HG02884 (cell line): Measurements from ENCODE around the gene TTLL9.
"Not testable (repeated sequence)": the region's sequence is repeated elsewhere in the genome, so short reads cannot be mapped to it uniquely, and the experiment has no call there.

ENCODE experiments used
- ATAC-seq: cut with Tn5 transposase; IDR thresholded peaks from one replicate; pipeline ENCODE4 v1.9.1; 2021; ENCODE audit warnings: mild to moderate bottlenecking, moderate library complexity; ENCODE audit not compliant: unreplicated experiment

TTLL9 gene

DNA sequence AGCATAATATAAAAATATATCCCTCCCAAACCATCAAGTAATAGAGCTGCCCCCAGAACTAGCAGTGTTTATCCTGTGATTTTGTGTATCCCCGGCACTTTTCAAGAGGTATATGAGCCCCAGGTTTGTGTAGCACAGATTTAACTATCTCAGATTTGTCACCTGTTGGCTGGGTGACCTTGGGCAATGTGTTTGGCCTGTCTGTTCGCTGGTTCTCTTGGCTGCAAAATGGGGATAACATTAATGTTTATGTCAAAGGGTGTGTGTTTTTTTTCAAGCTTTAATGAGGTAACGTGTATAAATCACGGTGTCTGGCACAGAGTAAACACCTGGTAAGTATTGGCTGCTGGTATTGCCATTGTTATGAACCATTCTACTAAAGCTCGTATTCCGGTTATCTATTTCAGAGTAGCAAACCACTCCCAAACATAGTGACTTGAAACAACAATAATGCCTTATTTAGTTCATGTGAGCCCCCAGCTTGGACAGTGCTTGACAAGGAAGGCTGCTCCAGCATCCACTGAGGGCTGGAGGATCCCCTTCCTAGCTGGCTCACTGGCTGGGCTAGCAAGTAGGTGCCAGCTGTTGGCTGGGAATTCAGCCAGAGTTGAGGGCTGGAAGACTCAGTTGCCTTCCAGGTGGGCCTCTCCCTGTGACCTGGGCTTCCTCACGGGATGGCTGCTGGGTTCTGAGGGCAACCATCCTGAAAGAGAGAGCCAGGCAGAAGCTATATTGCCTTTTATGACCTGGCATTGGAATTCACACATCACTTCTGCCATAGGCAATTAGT, 45.3 kb downstream of the TTLL9 start:
- no peak for ATAC-seq

DNA sequence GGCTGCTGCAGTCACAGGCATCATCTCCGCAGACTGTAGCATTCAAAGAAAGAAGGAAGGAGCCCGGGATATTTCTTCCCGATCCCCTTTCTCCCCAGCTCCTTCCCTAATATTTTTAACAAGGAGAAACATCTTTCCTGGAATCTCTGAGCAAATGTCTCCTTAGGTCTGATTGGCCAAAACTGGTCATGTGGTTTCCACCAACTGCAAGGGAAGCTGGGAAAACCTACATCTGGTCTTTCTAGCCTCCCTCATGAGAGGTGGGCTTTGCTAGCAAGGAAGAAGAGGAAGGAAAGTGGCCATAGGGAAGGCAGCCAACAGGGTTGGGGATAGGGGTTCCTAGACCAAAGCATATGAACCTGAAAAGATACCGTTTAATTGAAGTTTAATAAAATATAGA, 46.3 kb downstream of the TTLL9 start:
- ATAC-seq, result no peak

DNA sequence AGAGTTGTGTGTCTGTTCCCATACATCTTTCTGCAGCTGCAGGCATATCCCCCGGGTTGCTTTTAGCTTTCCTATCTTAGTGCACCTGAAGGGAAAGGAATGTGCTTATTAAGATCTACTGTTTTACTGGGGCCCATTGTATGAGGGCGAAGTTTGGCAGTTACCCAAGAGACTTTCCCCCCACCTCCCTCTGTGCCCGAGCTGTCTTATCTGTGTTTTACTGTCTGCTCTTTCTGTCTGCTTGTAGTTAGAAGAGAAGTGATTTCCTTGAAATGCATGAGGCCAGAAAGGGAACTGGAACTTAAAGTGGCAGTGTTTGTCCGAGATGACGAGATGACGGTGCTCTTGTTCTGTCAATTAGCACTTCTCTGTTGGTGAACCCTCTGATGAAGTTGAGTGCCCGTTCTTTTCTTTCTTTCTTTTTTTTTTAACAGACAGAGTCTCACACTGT, 47.6 kb downstream of the TTLL9 start:
- ATAC-seq, result not testable (repeated sequence)

DNA sequence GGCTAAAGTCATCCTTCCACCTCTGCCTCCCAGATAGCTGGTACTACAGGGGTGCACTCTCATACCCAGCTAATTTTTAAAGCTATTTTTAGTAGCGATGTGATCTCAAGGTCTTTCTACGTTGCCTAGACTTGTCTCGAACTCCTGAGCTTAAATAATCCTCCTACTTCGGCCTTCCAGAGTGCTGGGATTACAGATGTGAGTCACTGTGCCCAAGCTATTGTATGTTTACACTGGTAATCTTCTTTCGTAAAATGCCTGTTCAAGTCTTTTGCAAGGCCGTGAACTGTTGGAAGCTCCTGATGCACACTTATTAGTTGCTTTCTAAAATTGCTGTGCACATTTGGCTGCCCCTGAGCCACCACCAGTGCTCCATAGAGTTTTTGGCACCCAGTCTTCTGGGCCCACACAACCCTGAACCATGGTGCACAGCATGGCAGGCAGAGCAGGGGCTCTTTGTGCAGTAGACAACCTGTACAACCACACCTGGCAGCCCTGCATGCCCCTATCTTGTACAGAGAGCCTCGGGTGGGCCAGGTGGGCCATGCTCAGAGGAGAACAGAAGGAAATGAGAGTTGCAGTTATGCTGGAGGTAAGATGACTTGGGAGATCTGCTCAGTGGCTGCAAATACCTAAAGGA, 48.2 kb downstream of the TTLL9 start:
- ATAC-seq, result no peak

DNA sequence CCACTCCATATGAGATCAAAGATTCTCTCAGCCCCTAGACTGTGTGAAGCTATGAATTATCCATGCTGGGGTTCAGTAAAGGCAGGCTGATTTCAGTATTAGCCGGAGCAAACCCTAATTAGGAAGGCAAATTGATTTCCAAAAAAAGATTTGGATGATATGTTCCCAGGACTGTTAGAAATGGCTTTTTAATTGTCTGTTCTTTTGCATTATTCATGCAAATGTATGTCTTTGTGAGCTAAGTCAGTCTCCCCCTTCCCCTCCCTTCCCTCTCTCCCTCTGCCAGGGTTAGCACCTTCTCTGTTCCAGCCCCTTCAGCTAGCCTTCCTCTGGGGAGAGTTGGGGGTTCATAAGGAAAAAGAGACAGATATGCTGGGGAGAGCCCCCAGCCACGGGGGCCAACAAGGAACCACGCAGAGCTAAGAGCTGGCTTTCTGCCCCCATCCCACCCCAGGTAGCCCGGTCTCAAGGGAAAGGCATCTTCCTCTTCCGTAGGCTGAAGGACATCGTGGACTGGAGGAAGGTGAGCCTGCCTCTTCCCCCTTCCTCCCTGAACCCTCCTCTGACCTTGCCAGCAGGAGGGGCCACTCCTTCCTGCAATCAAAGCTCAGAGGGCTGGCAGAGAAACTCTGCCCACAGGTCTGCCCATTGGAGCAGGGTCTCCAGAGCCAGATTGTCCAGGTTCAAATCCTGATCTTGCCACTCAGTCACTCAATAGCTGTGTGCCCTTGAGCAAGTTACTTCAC, 49.1 kb downstream of the TTLL9 start:
- ATAC-seq, result no peak

DNA sequence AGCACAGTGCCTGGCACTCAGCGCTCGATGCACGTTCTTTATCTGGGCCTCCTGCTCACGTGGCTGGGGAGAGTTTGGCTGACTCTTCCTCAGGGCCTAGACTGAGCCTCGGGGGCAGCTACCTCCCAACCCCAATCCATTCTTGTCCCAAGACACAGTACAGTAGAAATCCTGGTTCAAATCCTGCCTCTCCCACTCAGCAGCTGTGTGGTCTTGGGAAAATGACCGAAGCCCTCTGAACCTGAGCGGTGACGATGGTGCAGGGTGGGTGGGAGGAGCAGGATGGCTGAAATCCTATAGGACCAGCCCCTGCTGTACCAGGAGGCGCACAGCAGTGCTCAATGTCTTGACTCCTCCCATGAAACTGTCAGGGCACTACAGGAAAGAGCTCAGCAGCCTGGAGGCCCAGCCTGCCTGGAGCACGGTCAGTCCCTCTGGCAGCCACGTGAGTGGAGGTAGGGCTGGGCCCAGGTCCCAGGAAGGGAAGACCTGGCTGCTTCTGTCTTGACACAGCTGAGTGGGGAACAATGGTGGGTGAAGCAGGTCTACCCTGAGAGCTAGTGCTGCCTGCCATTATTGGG, 49.9 kb downstream of the TTLL9 start:
- no peak for ATAC-seq

DNA sequence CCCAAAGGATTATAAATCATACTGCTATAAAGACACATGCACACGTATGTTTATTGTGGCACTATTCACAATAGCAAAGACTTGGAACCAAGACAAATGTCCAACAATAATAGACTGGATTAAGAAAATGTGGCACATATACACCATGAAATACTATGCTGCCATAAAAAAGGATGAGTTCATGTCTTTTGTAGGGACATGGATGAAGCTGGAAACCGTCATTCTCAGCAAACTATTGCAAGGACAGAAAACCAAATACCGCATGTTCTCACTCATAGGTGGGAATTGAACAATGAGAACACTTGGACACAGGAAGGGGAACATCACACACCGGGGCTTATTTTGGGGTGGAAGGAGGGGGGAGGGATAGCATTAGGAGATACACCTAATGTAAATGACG, 51.0 kb downstream of the TTLL9 start:
- not testable (repeated sequence) for ATAC-seq

DNA sequence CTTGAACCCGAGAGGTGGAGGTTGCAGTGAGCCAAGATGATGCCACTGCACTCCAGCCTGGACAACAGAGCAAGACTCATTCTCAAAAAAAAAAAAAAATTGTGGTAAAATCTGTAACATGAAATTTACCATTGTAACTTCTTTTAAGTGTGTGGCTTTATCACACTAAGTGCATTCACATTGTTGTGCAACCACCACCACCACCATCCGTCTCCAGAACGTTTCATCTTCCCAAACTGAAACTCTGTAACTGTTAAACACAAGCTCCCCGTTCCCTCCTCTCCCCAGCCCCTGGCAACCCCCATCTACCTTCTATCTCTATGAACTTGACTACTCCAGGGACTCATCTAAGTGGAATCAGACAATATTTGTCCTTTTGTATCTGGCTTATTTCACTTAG, 51.7 kb downstream of the TTLL9 start:
- ATAC-seq, result no peak

DNA sequence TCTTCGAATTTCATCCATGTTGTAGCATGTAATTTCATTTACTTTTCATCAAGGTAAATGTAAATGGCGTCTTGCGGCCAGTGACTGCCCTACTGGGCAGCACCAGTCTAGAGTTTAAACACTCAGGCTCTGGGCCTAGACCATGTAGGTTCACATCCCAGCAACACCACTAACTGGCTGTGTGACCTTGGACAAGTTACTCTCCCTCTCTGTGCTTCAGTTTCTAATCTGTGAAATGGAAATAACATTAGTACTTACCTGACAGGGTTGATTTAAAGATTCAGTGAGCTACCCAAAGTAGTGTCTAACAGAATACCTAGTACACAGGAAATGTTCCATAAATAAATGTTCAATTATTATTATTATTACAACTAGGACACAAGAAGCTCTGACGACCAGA, 52.2 kb downstream of the TTLL9 start:
- no peak for ATAC-seq

DNA sequence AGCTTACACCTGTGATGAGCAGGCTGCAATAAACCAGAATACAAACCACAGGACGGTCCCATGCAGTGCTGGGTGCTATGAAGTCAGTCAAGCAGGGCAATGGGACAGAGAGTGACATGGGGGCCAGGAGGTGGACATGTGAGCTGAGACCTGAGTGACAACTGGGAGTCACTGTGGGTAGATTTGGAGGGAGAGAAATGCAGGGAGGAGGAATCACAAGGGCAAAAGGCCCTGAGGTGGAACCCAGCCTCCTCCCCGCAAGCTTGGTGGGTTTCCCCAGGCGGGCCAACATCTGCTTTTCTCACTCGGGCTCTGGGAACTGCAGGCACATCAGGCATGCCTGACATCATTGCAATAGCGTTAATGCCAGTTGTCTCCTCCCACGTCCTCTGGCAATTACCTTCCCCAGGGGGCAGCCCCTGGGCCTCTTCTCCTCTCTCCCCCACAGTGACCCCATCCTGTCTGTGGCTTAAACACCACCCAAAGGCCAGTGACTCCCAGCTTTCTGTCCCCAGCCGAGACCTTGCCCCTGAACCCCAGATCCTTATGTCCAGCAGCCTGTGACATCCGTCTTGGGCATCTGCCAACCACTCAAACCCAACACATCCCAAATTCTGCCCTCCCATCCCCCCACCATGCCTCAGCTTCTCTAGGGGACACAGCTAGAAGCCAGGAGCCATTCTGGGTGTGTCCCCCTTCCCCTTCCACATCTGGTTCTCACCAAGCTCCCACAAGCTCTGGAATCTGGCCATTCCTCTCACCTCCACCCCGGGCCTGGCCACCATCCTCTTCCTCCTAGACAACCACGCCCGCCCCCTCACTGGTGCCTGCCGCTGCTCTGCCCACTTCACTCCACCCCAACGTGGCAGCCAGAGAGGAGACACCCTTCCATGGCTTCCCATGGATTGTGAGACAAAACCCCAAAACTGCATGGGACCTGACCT, 53.2 kb downstream of the TTLL9 start:
- ATAC-seq, result peak; percentile 56

DNA sequence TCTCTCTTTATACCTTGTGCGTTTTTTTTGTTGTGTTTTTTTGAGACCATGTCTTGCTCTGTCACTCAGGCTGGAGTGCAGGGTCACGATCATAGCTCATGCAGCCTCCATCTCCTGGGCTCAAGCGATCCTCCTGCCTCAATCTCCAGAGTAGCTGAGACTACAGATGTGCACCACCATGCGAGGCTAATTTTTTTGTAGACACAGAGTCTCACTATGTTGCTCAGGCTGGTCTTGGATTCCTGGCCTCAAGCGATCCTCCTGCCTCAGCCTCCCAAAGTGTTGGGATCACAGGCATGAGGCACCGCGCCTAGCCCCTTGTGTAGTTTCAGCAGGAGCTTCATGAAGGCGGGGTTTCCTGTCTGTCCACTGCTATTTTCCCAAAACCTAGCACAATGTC, 54.1 kb downstream of the TTLL9 start:
- ATAC-seq, result no peak

DNA sequence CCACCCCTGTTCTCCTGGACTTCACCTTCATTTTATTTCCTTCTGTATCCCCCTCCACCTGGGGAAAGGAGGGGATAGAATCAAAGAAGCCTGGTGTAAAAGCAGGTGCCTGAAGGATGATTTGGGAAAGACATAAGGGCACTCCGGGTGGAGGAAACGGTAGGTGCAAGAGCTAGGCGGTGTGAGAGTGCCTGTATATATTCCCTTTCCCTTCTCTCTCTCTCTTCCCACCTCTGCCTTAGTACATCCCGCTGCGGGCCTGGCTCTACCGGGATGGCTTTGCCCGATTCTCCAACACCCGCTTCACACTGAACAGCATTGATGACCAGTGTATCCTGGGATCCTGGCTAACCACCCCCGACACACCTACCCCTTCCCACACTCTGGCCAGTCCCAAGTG, 55.2 kb downstream of the TTLL9 start:
- ATAC-seq, result no peak

DNA sequence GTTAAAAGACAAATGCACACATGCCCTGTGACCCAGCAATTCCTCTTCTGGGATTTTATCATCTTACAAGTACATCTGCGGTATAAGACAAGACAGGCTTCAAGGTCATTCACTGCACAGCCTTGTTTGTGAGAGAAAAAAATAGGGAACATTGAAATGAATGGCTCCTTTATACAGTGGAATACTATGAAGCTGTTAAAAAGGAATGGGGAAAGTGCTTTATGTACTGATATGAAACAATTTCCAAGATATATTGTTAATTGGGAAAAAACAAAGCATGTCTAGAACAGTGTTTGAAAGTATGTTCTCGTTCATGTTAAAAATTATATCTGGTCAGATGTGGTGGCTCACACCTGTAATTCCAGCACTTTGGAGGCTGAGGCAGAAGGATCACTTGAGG, 56.1 kb downstream of the TTLL9 start:
- no peak for ATAC-seq

DNA sequence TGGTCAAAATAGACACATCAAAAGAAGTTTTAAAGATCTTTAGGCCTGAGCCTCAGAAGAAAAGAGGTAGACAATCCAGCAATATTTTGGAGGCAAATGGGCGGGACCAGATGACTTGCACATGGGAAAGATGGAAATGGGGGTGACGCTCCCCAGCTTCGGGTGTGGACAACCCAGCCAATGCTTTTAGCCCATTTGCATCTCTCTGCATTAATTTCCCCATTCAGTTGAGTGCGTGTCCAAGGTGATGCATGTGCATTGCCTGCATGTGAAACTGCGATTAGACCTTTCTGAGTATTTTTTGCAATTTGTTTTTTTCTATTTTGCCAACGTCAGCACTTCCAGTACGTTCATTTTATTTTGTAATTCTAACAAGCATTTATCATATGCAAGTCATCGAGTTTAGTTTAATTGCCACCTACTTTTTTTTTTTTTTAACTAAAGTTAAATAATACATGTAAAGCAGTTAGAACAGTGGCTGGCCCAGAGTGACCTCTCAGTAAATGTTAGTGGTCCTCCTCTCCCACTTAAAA, 57.3 kb downstream of the TTLL9 start:
- ATAC-seq, result no peak

DNA sequence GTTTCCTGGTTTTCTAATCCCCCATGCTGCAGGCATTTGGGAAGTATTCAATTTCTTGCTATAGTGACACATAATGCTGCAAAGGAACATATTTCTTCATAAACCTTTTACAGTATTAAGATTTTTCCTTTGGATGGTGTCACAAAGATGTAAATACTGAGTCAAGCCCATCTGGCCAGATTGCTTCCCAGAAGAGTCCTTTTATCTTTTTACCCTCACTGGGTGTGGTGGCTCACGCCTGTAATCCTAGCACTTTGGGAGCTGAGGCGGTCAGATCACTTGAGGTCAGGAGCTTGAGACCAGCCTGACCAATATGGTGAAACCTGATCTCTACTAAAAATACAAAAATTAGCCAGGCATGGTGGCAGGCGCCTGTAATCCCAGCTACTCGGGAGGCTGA, 59.2 kb downstream of the TTLL9 start:
- not testable (repeated sequence) for ATAC-seq

DNA sequence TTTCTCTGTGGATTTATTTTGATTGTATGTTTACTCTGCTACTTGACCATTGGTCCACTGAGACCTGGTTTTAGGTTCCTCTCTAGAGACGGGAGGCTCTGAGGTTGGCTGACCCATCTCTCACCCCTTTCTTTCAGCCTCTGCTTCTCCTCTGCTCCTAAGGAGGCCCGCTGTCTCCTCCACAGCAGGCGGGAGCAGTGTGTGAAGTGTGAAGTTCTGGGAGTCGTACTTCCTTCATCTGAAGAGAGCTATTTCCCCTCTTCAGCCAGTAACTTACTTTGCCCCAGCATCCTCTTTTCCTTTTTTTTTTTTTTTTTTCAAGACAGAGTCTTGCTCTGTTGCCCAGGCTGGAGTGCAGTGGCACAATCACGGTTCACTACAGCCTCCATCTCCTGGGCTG, 60.3 kb downstream of the TTLL9 start:
- ATAC-seq, result no peak

DNA sequence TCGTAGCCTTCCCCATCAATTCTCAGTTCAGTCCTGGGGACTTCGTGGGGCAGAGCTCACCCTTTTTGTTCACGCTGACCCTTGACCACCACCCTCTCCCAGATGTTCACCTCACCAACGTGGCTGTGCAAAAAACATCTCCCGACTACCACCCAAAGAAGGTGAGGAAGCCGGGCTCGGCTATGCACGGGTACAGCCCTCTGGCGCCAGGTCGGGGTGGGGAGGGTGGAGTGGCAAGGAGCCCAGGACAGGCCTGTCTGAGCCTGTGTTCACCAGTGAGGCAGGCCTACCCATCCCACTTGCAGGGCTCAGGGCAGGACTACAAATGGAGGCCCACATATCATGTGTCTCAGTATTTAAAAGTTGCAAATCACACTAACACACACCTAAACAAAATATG, 63.3 kb downstream of the TTLL9 start:
- ATAC-seq, result no peak

DNA sequence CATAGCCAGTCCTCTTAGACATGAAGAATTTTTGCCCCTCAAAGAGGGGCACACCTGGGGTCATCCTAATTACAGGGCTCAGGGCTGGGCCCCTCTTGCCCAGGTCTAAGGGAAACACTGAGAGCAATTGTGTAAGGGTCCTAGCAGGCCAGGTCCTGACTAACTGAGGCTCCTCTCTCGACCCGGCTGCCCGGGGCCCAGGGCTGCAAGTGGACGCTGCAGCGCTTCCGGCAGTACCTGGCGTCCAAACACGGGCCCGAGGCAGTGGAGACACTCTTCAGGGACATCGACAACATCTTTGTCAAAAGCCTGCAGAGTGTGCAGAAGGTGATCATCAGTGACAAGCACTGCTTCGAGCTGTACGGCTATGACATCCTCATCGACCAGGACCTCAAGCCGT, 64.1 kb downstream of the TTLL9 start:
- no peak for ATAC-seq

DNA sequence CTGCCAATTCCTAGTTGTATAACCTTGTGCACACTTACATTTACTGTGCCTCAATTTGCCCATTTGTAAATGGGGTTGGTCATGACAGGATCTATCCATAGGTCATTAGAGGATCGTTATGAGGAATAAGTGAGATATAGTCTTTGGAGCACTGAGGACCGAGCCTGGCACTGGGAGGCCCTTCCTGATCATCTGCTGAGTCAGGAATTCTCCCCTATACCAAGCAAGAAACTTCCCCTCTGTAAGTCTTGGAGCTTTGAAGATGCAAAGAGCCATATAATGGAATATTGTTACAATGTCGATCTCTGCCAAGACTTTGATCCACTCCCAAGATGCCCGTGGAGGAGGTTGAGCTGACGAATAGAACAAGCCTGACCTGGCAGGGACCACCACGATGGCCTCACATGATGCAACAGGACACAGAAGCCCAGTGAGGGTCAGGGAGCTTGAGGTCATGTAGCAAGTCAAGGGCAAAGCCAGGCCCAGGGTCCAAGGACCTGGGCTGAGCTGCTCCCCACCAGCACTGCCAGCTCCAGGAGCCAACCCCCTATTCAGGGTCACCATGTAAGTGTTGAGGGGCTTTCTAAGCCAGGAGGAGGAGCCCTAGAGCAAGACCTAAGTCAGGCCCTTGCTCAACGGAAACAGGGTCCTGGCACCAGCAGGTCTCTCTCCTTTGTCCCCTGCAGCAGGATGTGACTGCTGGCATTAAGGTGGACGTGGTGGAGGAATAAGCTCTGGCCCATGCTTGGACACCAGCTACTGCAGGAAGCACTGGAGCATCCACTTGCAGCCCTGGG, 64.7 kb downstream of the TTLL9 start:
- no peak for ATAC-seq
